PC-9 (cell line): Measurements from ENCODE around the gene RAD51AP1.

Experiments used
- CTCF ChIP-seq: fragments of 200-600 bp; sonication (generic); conservative IDR thresholded peaks from 2 replicates; pipeline ENCODE4 v1.6.1; 2017; ENCODE audit warnings: mixed run types, antibody characterized with exemption, mild to moderate bottlenecking, moderate library complexity
- EZH2 ChIP-seq: fragments of 200-600 bp; sonication (generic); IDR thresholded peaks from 2 replicates; pipeline ENCODE4 v1.8.0; 2017; ENCODE audit warnings: antibody characterized with exemption, low read depth

- TF ChIP-seq CTCF (no peak), EZH2 (no peak)
Measured at GRCh38 chr12:4490973-4491372, 47.7 kb upstream of the RAD51AP1 start.
